Vagina (tissue), 2 donors: ENCODE measurements around the gene SRXN1.

Experiments
- POLR2AphosphoS5 ChIP-seq, 2 donors: sonication (generic); formaldehyde crosslinking; IDR thresholded peaks; one replicate each; pipeline ENCODE4 v1.9.0; 2017; ENCODE audit warnings: antibody characterized with exemption in 2 of 2, mild to moderate bottlenecking in 2 of 2, low read depth in 1 of 2; ENCODE audit not compliant: insufficient read depth in 1 of 2
- TF ChIP-seq, protein P1 (sequence below), 3 experiments: fragments of 450-650 bp in 2 of 3; fragments of 200-600 bp in 1 of 3; sonication (generic) in 1 of 3; IDR thresholded peaks; one replicate each; pipeline ENCODE4 v1.5.1; 2017 to 2019; ENCODE audit warnings: antibody characterized with exemption in 3 of 3, mild to moderate bottlenecking in 2 of 3, moderate library complexity in 2 of 3

DNA sequence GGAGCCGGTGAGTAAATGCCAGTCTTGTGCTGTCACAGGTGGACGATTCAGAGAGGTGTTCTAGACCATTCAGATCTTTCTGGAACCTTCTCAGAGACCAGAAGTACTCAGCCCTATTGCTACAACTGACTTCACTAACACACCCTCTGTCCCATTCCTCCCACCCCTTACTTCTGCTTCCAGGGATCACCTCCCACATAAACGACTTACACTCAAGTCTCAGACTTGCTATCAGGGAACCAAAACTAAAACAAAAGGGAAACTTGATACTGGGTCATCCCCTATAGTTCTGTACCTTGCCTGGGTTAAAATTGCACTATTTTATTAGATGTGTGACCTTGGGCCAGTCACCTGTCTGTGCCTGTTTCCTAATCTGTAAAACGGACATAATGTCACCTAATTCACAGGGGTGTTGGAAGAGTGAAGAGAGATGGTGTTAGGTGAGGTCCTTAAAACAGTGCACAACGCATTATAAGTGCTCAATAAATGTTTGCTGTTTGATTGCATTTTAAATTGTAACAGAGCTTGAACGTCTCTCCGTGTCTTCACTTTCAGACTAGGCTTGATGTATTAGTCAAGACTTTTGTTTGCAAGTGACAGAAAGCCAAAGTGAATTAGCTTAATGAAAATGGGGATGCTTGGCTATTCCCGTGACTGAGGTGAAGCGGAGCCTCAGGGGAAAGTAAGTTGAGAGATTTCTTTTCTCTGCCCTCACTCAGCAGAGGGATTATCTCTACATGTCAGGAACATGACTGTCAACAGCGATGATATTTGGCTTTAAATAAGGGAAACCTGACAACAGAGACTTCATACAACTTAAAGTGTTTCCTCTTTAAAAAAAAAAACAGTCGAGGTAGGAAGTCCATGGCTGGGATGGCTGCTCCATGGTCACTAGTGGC lies 3.0 kb upstream of the SRXN1 start:
- TF ChIP-seq, protein P1, sequence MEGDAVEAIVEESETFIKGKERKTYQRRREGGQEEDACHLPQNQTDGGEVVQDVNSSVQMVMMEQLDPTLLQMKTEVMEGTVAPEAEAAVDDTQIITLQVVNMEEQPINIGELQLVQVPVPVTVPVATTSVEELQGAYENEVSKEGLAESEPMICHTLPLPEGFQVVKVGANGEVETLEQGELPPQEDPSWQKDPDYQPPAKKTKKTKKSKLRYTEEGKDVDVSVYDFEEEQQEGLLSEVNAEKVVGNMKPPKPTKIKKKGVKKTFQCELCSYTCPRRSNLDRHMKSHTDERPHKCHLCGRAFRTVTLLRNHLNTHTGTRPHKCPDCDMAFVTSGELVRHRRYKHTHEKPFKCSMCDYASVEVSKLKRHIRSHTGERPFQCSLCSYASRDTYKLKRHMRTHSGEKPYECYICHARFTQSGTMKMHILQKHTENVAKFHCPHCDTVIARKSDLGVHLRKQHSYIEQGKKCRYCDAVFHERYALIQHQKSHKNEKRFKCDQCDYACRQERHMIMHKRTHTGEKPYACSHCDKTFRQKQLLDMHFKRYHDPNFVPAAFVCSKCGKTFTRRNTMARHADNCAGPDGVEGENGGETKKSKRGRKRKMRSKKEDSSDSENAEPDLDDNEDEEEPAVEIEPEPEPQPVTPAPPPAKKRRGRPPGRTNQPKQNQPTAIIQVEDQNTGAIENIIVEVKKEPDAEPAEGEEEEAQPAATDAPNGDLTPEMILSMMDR (IDR thresholded peaks at IDR 0.05): no peak
- no peak for TF ChIP-seq POLR2AphosphoS5 (IDR thresholded peaks at IDR 0.05; ENCODE audit: insufficient read depth in 1 of 2, low read depth in 1 of 2)
